HEK293T (cell line): ENCODE data around the gene BRD4.

Source experiments
- ARNT ChIP-seq: fragments of 450-650 bp; IDR thresholded peaks from 2 replicates; pipeline ENCODE4 v1.6.1; 2017; ENCODE audit warnings: mild to moderate bottlenecking
- BHLHE40 ChIP-seq: fragments of 450-650 bp; IDR thresholded peaks from 2 replicates; pipeline ENCODE4 v1.6.1; 2016; ENCODE audit warnings: mild to moderate bottlenecking, moderate library complexity, borderline replicate concordance
- ELF4 ChIP-seq: fragments of 450-650 bp; IDR thresholded peaks from 2 replicates; pipeline ENCODE4 v1.6.1; 2017; ENCODE audit warnings: antibody characterized with exemption
- FOXM1 ChIP-seq: fragments of 450-650 bp; IDR thresholded peaks from 2 replicates; pipeline ENCODE4 v1.6.1; 2017; ENCODE audit warnings: mild to moderate bottlenecking, borderline replicate concordance
- HDGF ChIP-seq: fragments of 450-650 bp; IDR thresholded peaks from 2 replicates; pipeline ENCODE4 v1.6.1; 2017; ENCODE audit warnings: antibody characterized with exemption, borderline replicate concordance
- NFRKB ChIP-seq: fragments of 450-650 bp; IDR thresholded peaks from 2 replicates; pipeline ENCODE4 v1.6.1; 2016; ENCODE audit warnings: mild to moderate bottlenecking, moderate library complexity
- SP1 ChIP-seq: fragments of 450-650 bp; IDR thresholded peaks from 2 replicates; pipeline ENCODE4 v1.6.1; 2017
- SUZ12 ChIP-seq: fragments of 450-650 bp; IDR thresholded peaks from 2 replicates; pipeline ENCODE4 v1.6.1; 2016; ENCODE audit warnings: mild to moderate bottlenecking
- TARDBP ChIP-seq: fragments of 450-650 bp; IDR thresholded peaks from 2 replicates; pipeline ENCODE4 v1.6.1; 2016
- ZNF384 ChIP-seq: fragments of 450-650 bp; IDR thresholded peaks from 2 replicates; pipeline ENCODE4 v1.6.1; 2016
- TF ChIP-seq, protein P1 (sequence below): fragments of 450-650 bp; IDR thresholded peaks from 2 replicates; pipeline ENCODE4 v1.6.1; 2016

DNA sequence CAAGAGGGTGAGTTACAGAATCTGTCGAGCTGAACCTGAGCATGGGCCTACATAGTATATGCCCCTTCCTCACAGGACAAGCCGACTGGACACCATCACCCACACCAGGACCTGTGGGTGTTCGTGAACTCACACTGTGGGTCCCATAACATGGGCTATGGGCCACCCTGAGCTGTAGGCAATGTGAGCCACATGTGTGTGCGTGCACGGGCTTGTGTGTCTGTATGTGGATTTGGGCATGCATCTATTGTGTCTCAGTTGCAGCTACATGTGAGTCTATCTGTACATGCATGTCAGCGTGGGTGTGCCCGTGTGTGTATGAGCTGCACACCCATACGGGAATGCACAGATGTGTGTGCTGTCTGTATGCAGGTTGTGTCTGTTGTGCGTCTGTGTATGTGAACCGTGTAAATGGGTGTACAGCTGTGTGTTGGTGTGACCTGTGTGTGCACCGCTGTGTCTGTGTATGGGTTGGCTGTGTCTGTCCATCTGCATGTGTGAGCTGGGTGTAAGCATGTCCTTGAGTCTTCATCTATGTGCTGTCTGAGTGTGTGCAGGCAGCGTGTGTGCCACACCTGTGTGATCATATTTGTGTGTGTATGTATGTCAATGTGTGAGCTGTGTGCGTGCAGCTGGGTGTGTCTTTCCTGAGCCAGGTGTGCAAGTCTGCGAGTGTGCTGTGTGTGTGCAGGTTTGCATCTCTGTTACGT, 133.2 kb downstream of the BRD4 start:
- TF ChIP-seq TARDBP = no peak
- TF ChIP-seq ELF4 = no peak
- TF ChIP-seq BHLHE40 = no peak
- no peak for TF ChIP-seq NFRKB
- no peak for TF ChIP-seq SP1
- TF ChIP-seq ARNT = no peak
- no peak for TF ChIP-seq SUZ12
- TF ChIP-seq, protein P1, sequence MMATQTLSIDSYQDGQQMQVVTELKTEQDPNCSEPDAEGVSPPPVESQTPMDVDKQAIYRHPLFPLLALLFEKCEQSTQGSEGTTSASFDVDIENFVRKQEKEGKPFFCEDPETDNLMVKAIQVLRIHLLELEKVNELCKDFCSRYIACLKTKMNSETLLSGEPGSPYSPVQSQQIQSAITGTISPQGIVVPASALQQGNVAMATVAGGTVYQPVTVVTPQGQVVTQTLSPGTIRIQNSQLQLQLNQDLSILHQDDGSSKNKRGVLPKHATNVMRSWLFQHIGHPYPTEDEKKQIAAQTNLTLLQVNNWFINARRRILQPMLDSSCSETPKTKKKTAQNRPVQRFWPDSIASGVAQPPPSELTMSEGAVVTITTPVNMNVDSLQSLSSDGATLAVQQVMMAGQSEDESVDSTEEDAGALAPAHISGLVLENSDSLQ = no peak
- no peak for TF ChIP-seq FOXM1
- TF ChIP-seq ZNF384 = no peak
- TF ChIP-seq HDGF = no peak
